DND-41 (cell line): Measurements from ENCODE around the gene MT3.

ENCODE experiments used
- ATAC-seq: fragments of 200-7000 bp; cut with Tn5 transposase; 3 replicates; pipeline ENCODE4 v1.9.1; 2021; ENCODE audit warnings: low read depth; ENCODE audit not compliant: insufficient read depth
- DNase-seq: peaks from one replicate; pipeline ENCODE4 v3.0.0-alpha.2; 2020
- H2AFZ ChIP-seq: 2 replicates; pipeline ENCODE4 v1.6.0; 2012; ENCODE audit warnings: low read depth, low read length
- H3K27ac ChIP-seq: 2 replicates; pipeline ENCODE4 v1.5.1; 2012; ENCODE audit warnings: low read length, inconsistent platforms
- H3K27me3 ChIP-seq: fragments of 200-600 bp; sonication (generic); 2 replicates; pipeline ENCODE4 v1.6.0; 2012; ENCODE audit warnings: low read length, mild to moderate bottlenecking, inconsistent platforms; ENCODE audit not compliant: insufficient read depth, poor library complexity
- H3K36me3 ChIP-seq: 2 replicates; pipeline ENCODE4 v1.5.1; 2012; ENCODE audit warnings: low read length, inconsistent platforms; ENCODE audit not compliant: insufficient read depth
- H3K4me1 ChIP-seq: 2 replicates; pipeline ENCODE4 v1.5.1; 2012; ENCODE audit warnings: mild to moderate bottlenecking, low read length; ENCODE audit not compliant: insufficient read depth
- H3K4me2 ChIP-seq: 2 replicates; pipeline ENCODE4 v1.6.0; 2012; ENCODE audit warnings: mild to moderate bottlenecking, moderate library complexity, low read length, inconsistent platforms; ENCODE audit not compliant: insufficient read depth
- H3K4me3 ChIP-seq, 2 experiments: fragments of 200-600 bp in 1 of 2; shearing (Covaris generic) in 1 of 2; 2 replicates each; pipeline ENCODE4 v1.5.1; 2012 to 2016; ENCODE audit warnings: inconsistent platforms in 2 of 2, low read length in 2 of 2, mild to moderate bottlenecking in 2 of 2, low read depth in 1 of 2, moderate library complexity in 1 of 2
- H3K79me2 ChIP-seq: 2 replicates; pipeline ENCODE4 v1.6.0; 2012; ENCODE audit warnings: low read length, inconsistent platforms; ENCODE audit not compliant: insufficient read depth
- H3K9ac ChIP-seq: 2 replicates; pipeline ENCODE4 v1.6.0; 2012; ENCODE audit warnings: low read depth, mild to moderate bottlenecking, inconsistent platforms, low read length, moderate library complexity
- H3K9me3 ChIP-seq: 2 replicates; pipeline ENCODE4 v1.5.1; 2012; ENCODE audit warnings: low read length, moderate library complexity, mild to moderate bottlenecking, inconsistent platforms; ENCODE audit not compliant: insufficient read depth, severe bottlenecking
- H4K20me1 ChIP-seq: 2 replicates; pipeline ENCODE4 v1.6.0; 2012; ENCODE audit warnings: low read length; ENCODE audit not compliant: insufficient read depth
- CTCF ChIP-seq: IDR thresholded peaks from 2 replicates; pipeline ENCODE4 v1.5.1; 2012; ENCODE audit warnings: borderline replicate concordance, low read length, moderate library complexity, mild to moderate bottlenecking; ENCODE audit not compliant: poor library complexity, severe bottlenecking; ENCODE audit errors: extremely low read depth
- EZH2 ChIP-seq: IDR thresholded peaks from 3 replicates; pipeline ENCODE4 v1.6.1; 2012; ENCODE audit warnings: borderline replicate concordance, low read depth, mild to moderate bottlenecking, moderate library complexity, low read length, inconsistent platforms; ENCODE audit not compliant: severe bottlenecking

The MT3 gene

GRCh38 chr16:56583351-56584168, 5.8 kb upstream of the MT3 start:
- Histone ChIP-seq H3K27ac (no peak overlapping the region), H3K79me2 (no peaks in the 10 kb centered on the region), H4K20me1 (no peaks in the 10 kb centered on the region), H2AFZ (no peak overlapping the region; the same call in 1 of the 2 replicates), H3K4me3 (no peak overlapping the region), H3K27me3 (peaks cover 7% of the 10 kb centered on the region), H3K9me3 (no peaks in the 10 kb centered on the region), H3K4me1 (no peaks in the 10 kb centered on the region), H3K9ac (no peak overlapping the region), H3K36me3 (no peaks in the 10 kb centered on the region), H3K4me2 (no peak overlapping the region)
- DNase-seq (no peak), ATAC-seq (no peak)
- TF ChIP-seq CTCF (no peak), EZH2 (no peak)

- Histone ChIP-seq H3K9ac (no peak overlapping the region), H2AFZ (no peak overlapping the region), H4K20me1 (no peaks in the 10 kb centered on the region)
Measured at GRCh38 chr16:56584276-56584675, 5.1 kb upstream of the MT3 start.

GRCh38 chr16:56588781-56589140, 567 bp upstream of the MT3 start:
- Histone ChIP-seq H2AFZ (no peak overlapping the region), H3K27ac (no peak overlapping the region), H3K4me3 (no peak overlapping the region), H3K9ac (no peak overlapping the region), H3K79me2 (no peaks in the 10 kb centered on the region), H4K20me1 (no peaks in the 10 kb centered on the region), H3K4me1 (no peaks in the 10 kb centered on the region), H3K27me3 (no peaks in the 10 kb centered on the region), H3K9me3 (no peaks in the 10 kb centered on the region), H3K4me2 (no peak overlapping the region), H3K36me3 (no peaks in the 10 kb centered on the region)
- no peak for ATAC-seq
- TF ChIP-seq CTCF (no peak), EZH2 (no peak)
- no peak for DNase-seq

More at GRCh38 chr16:56584276-56584675, 5.1 kb upstream of the MT3 start:
- no peaks in the 10 kb centered on the region for H3K9me3 ChIP-seq
- H3K4me2 ChIP-seq, result no peak overlapping the region
- H3K27ac ChIP-seq, result no peak overlapping the region
- ATAC-seq (no peak), DNase-seq (no peak)
- TF ChIP-seq EZH2 (no peak), CTCF (no peak)
- no peaks in the 10 kb centered on the region for H3K79me2 ChIP-seq
- H3K4me3 ChIP-seq, result no peak overlapping the region
- H3K27me3 ChIP-seq, result peaks cover 7% of the 10 kb centered on the region
- H3K36me3 ChIP-seq, result no peaks in the 10 kb centered on the region
- H3K4me1 ChIP-seq, result no peaks in the 10 kb centered on the region
